Keratinocyte (primary cell): ENCODE measurements around the gene ACTR1B.

Experiments used
- CTCF ChIP-seq, 3 experiments: IDR thresholded peaks in 1 of 3; conservative IDR thresholded peaks in 1 of 3; optimal IDR thresholded peaks in 1 of 3; 2 replicates in 2 of 3; 3 replicates in 1 of 3; pipeline versions ENCODE3 to v1.5.1; 2011; ENCODE audit warnings: low read length in 3 of 3, mild to moderate bottlenecking in 3 of 3, moderate library complexity in 2 of 3, control low read depth in 1 of 3, inconsistent platforms in 1 of 3; ENCODE audit not compliant: insufficient read depth in 2 of 3; ENCODE audit errors: extremely low read depth in 1 of 3
- EZH2 ChIP-seq: IDR thresholded peaks from one replicate; pipeline ENCODE4 v1.6.1; 2012; ENCODE audit warnings: inconsistent platforms, mild to moderate bottlenecking, low read length, moderate library complexity

GRCh38 chr2:97671526-97671925 is 7.7 kb upstream of the ACTR1B start:
- TF ChIP-seq CTCF (optimal IDR thresholded peaks at IDR 0.05 in 1 of 3, IDR thresholded peaks at IDR 0.05 in 1 of 3, conservative IDR thresholded peaks at IDR 0.05 in 1 of 3; ENCODE audit: extremely low read depth in 1 of 3, insufficient read depth in 2 of 3, low read length in 3 of 3) (no peak), EZH2 (no peak)
